Ammon's horn (tissue), 1 donor: ENCODE data around the gene CDK15.
"Not testable (repeated sequence)": the region's sequence is repeated elsewhere in the genome, so short reads cannot be mapped to it uniquely, and the experiment has no call there.

Experiments
- DNase-seq: peaks from one replicate; pipeline ENCODE4 v3.0.0-alpha.2; 2016; ENCODE audit warnings: low spot score

The CDK15 gene

DNA sequence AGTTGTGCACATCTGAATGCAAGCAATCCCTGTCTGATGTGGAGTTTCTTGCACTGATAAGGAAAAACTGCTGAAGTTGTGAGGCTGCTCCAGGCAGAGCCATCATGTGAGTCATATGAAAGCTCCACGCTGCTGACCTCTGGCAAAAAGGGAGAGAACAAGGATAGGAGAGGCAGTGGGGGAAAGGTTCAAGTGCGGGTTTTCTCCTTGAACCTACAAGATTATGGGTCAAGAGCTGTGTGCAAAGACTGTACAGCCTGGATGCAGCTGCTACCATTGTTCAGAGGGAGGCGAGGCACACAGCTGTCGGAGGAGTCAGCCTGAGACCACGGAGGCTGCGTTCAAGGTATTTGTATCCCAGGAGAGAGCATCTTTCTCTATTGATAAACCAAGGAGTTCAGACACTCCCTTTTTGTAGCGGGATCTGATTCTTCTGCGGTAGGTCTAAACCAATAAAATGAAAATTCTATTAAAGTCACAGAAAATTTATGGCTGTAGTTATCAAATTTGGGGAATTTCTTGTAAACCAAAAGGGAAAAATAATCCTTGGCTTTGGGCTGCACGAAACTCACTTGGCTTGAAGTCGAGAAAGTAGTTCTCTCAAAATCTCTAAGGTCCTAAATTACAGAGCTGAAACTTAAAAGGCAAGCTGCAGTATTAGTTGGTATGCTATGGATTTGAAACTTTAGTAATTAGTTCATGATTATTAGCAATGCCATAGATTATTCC lies at the start of gene CDK15:
TSS of gene CDK15 (plus strand) at position 96 of the 729 bp plus-strand sequence. CDS start at position 224, 128 bp downstream.
- no peak for DNase-seq

DNA sequence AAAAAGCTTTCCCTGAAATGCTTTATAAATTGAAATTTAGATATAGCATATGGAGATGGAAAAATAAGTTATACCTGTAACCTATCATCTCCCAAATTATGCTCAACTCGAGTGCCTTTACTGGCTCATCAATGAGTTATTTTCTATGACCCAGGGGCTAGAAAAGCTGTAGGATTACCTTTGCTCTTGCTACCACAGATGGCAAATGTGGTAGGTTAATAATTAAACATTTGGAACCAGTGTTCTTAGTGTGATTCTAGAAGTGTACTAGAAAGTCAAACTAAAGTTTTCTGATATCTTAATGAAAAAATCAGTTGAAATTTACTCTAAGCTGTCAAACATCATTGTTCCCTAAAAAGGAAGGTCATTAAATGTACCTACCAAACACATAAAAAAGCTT lies 48.1 kb upstream of the CDK15 start:
- DNase-seq = no peak

DNA sequence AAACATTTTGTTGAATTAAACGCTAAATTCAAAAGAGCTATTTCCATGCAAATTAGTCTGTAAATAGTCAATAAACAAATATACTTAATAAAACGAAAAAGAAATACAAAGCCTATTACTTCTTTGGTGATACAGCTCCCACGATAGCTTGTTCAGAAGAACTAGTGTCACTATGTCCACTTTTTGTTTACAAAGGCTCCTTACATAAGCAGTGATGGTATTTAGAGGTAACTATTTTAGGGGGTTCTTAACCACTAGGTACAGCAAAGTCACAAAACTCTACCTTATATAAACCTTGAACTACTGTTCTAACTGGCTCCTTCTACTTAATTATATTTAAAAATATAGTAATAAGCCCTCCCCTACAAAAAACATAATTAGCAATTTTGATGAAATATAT lies 47.5 kb upstream of the CDK15 start:
- no peak for DNase-seq

DNA sequence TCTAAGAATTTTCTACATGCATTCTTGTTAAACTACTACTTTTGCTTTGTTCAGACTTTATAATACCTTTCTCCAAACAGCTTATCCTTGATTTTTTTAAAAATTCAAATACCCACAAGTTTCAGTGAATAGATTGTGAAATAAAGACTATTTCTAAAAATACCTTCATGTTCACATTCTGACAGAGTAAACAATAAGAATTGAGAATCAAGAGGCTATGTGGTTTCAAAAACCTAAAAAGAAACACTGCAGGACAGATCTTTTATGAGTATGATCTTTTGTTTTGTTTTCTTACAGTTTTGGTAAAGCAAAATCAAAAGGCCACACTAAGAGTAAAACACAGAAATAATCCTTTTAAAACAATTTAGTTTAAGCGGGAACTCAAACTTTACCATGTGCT lies 46.8 kb upstream of the CDK15 start:
- DNase-seq = no peak

DNA sequence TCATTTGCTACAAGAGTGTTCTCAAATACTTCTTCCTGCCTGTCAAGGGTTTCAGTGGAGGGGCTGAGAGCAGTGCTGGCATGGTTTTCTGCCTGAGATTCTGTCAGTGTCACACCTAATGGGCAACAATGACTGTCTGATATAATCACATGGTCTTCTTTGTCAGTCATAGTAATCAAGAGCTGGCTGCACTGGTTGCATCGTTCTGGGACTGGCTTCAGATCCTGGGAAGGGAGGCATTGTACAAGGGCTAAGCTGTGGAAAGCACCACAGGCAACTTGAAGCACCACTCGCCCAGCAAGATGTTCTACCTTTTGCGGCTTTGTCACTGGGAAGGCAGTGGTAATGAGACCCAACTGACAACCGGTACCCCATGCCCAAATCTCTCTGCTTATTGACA lies 45.2 kb upstream of the CDK15 start:
- DNase-seq = no peak

DNA sequence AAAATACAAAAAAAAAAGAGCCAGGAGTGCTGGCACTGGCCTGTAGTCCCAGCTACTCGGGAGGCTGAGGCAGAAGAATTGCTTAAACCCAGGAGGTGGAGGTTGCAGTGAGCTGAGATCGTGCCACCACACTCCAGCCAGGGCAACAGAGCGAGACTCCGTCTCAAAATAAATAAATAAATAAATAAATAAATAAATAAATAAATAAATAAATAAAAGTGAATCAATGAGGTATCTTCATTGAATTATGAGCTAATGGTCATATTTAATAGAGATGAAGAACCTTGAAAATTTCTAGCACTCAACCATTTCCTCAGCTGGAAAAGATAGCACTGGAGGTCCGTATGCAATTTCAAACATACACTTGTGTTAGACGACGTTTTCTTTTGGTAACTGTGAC lies 41.9 kb upstream of the CDK15 start:
- not testable (repeated sequence) for DNase-seq

DNA sequence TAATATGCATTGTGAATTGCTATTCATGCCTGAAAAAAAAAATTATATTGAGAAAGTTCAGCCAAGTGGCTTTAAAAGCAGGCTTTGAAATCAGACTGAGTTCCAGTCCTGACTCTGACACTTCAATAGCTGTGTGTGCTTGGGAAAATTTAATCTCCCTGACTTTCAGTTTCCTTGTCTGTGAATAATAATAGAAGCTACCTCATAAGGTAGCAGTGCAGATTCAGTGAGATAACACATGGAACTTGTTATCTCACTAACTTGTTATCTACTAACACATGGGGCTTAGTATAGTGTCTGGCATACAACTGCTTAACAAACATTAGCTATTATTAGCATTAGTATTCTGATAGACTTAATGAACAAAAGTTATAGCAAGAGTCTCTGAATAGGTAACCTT lies 40.5 kb upstream of the CDK15 start:
- DNase-seq = no peak

DNA sequence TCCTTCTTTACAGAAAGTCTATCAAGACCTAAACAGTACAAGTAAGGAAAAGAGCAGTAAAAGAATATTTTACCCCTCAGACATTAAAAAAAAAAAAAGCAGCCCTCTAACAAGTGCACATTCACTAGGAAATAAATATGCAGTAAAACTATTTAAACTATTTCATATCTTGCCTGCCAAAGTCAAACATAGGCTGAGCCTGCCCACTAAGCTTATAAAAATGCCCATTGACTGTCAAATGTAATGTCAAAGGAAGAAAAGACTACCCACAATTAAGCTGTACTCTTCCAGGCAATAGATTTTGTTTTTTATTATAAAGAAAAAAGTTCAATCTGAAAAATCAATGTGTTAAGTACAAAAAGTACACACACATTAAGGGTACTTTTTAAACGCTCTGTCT lies 37.4 kb upstream of the CDK15 start:
- no peak for DNase-seq

DNA sequence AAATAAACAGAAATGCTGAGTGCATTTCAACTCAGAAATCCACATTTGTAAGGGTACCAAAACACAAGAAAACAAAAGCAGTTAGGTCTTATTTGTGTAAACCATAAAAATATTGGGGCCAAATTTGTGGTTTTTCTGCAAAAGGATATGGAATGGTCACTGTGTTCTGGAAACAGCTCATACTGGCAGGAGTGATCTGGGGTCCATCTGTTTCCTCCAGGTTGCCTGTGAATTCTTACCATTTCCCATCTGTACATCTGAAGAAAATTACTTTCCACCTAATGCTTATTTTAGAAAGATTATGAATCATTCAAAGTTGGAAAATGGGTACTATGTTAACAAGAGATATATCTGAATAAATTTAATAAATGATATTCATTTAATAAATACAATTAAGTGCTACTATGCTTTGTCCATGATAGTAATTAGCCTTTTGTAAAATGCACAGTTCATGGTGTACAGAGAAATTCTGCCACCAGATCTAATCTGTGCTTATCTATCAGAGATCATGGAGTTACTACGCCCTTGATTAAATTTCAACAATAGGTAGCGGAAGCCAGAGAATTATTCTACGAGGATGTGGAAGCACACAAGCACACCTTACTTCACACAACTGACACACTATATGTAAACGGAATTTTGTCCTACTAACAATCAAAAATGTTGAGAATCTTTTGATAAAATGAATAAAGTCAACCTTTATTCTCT lies 36.5 kb upstream of the CDK15 start:
- DNase-seq = no peak

DNA sequence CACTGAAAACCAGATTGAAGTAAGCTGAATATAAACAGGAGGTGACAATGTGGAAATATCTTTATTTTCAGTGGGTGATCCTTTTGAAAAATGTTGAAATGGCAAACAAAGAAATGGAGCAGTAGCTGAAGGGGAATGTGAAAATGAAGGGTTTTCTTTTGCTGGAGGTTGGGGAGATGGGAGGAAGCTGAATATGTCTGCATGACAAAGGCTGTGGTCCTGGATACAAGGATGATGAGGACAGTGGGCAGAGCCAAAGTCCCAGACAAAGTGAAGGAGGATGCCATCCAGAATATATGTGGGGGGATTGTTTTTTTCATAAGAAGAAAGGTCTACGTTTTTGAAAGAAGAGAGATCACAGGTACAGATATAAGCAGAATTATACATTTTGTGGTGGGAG lies 32.3 kb upstream of the CDK15 start:
- no peak for DNase-seq

DNA sequence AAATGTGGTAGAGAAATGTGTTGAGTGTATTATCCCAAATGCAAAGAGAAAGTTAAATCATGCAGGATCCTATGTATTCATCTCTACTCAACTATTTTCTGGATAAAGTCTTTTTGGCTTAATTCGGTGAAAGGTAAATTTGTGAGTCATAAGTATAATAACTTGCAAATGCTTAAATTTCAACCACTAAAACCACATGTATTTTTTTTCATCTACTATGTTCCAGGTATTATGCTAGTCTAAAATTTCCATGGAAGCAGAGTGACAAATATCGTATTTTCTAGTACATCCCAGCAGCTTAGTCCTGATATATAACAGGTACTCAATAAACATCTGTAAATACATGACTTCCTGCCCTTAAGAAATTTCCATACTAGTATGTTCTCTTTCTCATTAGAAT lies 31.8 kb upstream of the CDK15 start:
- DNase-seq = no peak

DNA sequence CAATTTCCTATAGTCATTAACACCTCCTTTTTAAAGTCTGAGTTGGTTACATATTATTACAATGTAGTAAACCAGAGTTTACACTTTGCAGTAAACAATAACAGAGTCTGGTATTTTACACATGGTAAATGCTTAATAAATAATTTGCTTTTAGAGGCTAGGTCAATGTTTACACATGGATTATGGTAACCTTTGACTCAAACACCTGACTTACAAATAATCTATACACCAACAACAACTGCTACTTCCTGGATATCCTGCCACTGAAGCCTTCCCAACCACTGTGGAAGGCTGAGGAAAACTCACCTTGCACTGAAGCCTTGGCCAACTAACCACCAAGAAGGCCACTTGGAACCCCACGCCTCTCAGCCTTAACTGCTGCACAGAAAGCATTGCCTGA lies 31.0 kb upstream of the CDK15 start:
- no peak for DNase-seq

DNA sequence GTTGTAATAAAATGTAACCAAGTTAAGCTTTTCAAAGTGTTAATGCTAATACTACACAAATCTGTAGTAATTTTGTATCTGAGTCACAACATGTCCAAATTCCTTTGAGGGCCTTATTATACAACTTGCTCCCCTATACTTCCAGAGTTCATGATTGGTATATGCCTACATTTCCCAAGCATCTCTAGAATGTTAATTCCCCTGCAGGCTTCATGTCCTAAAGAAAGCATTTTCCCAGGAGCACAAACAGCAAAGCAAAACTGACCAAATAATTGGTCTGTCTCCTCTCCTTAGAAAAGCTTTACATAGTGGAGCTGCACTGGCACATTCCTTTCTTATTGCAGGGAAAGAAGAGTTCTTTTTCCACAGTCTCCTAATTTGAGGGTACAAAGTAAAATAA lies 29.3 kb upstream of the CDK15 start:
- DNase-seq = no peak

DNA sequence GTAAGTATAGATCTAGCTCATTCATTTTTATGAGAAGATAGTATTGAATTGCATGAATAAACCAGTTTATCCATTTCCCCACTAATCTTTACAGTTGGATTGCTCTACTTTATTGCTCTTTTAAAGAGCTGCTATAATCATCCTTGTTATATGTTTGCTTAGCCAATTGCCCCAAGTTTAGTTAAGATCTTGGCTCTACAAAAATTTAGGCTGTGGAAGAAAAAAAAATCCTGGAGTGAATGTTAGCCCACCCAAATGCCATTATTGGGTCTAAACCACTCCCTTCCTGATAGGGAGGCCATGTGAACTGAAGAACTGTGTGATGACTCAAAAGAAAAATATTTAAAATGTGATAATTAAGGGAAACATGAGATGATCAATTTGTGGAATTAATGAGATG lies 28.5 kb upstream of the CDK15 start:
- no peak for DNase-seq

DNA sequence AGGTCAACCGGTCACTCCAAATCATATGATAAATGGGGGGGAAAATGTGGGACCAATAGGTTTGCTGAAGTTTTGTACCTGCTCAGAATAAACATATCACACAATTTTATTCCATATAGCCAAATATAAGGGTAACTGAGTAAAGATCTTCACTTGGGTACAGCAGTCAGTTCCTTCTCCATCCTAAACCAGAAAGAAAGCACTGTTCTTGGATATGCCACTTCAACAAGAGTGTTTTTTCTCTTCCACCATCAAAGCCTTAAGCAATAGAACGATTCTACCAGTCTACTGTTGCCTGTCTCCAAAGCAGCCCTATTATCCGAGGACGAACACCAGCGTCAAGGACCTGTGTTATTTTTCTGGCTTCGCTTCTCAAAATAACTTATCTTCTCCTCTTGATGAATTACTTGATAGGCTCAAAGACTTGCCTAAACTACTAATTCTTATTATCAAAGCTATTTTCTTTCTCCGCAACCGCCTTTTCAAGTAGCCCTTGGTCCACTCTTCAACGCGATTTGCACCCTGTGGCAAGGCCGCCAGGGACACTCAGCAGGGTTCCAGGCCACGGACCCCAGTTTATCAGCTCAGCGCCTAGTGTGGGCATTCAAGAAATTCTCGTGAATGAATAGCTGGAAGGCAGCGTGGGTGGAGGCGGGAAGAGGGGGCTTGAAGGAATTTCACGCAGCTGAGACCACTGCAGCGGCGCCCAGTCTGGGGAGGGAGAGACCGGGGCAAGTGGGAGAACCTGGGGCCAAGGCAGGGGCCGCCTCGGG lies 26.2 kb upstream of the CDK15 start:
- peak; percentile 21 for DNase-seq

DNA sequence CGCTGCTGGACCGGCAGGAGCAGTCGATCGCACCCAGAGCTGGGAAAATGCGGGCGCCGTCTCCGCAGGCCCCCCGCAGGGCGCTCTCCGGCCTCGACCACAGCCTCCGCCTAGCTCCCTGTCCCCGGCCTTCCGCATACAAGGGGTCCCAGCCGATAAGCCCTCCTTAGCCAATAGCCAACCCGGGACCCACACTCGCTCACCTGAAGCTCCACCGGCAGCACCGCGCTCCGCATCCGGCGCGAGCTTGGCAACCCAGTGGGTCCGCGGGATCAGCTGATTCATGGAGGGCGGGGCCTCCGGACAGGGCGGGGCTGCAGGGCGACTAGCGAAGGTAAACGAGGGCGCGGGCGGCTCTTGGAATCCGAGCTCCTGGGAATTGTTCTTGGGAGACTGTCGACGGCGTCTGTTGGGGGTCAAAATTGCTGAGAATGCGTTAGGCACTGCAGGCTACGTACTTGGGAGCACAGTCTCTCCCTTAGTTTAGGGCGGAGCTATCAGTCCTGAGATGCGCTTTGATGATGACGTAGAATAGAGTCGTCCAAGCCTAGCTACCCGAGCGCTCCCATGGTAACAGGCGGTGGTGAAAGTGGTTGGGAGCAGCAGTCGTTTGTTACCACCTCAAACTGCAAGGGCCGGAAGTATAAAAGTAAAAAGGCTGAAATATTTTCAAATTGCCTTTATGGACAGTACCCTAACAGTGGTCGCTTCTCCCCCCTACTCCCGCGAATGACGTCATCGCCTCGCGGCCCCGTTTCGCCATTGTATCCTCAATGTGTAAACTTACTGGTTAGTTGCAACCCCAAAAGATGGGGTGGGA lies 25.5 kb upstream of the CDK15 start, which contains the start of gene ALS2:
TSS of gene ALS2 (minus strand) at position 260 of the 820 bp plus-strand sequence. CDS start 12,048 bp downstream, outside the sequence.
- peak; percentile 97 for DNase-seq

DNA sequence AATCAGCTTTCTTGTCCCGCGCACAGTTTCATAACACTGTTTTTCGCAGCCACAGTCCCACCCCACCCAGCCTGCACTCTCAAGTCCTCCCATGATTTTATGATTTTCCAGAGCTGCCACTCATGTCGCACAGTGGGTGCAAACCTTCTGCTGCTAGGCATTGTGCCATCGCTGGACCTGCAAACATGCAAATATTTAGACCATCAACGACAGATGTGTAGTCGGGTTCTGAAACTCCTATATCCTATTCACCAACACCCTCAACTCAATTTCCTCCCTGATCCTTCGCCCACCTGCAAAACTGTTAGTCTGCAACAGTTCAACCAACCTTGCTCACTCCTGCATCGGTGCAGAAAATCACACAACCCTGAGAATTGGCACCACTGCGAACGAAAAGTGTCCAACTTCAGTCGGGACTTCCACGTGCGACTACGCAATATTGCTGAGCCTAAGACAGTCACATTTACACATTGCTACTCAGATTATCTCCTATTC lies 24.7 kb upstream of the CDK15 start:
- peak; percentile 33 for DNase-seq

DNA sequence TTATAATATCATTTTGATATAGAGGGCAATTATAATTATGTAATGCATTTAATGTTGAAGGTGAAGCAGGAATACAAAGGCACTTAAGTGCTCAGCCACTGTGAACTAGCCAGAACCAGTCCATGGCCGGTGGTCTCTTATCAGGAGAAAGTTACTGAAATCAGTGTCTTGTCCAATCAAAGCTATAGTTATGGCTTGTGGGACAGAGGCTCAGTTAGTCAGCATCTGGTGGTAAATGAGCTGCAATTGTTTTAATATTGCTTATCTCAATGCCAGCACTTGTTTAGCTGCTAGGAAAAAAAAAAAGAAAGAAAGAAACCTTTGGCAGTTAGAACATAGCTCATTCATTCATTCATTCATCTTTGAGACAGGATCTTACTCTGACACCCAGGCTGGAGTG lies 21.8 kb upstream of the CDK15 start:
- DNase-seq = no peak

DNA sequence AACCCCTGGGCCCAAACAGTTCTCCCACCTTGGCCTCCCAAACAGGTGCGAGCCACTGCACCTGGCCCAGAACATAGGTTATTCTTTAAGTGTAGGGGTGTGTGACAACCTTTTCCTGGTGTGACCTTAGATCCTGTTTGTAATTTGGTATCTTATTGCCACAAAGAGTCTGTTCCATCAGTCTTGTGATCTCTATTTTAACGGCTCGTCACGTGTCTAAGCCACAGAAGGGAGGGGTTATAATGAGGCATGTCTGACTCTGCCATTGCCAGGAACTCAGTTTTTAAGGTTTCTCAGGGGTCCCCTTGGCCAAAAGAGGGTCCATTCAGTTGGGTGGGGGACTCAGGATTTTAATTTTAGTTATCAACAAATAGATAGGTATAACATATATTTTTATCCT lies 21.2 kb upstream of the CDK15 start:
- no peak for DNase-seq

DNA sequence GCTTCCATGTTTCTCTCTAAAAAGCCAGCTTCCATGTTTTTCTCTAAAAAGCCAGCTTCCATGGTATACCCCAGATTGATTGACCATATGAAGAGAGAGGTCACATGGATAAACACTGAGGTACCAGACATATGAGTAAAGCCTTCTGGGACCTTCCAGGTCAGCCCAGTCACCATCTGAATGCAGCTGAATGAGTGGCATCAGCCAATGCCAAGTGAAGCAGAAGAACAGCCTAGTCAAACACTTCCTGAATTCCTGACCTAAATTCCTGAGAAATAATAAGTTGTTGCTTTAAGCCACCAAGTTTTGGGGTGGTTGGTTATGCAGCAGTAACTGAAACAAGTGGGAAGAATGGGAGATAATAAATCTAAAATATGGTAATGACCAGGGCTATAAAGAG lies 19.9 kb upstream of the CDK15 start:
- no peak for DNase-seq

DNA sequence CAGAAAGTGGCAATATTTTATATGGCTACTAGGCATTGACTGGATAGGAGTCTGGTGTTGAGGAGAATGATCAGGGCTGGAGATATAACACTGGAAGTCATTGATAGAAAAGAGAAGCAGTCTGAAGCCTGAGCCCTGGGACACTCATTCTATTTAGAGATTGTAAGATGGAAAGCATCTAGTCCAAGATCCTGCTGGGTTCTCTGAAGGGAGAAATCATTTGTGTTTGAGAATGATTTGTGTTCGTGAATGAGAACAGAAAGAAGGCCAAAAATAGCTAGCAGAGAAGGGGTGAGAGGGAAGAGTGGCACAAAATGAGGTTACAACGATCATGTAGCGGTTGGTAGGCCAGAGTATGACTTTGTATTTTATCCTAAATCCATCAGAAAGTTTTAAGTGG lies 18.0 kb upstream of the CDK15 start:
- no peak for DNase-seq

DNA sequence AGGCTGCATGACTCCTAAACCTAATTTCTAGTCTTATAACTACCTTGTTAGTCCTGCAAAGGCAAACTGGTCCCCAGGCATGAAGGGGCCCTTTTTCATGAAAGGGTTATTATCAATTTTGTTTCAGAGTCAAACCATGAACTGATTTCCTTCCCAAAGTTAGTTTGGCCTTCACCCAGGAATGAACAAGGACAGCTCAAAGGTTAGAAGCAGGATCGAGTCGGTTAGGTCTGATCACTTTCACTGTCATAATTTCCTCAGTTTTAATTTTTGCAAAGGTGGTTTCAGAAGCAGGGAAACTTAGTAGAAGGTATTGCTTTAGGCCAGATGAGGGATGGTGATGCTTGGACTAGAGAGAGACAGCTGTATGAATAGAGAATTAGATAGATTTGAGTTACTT lies 16.9 kb upstream of the CDK15 start:
- DNase-seq = no peak
